Psoas muscle (tissue), 8 donors: ENCODE results near the gene PSEN2. TPM values are rescaled to one million over a fixed set of nuclear protein-coding genes. Genes with fewer than 3 reads are reported as not detected.

Experiments
- ATAC-seq, 4 donors: fragments of 200-7000 bp; cut with Tn5 transposase; one replicate each; pipeline ENCODE4 v1.9.1; 2020; ENCODE audit warnings: moderate library complexity in 3 of 4, mild to moderate bottlenecking in 2 of 4
- DNase-seq, 2 donors: peaks; one replicate each; pipeline ENCODE4 v3.0.0-alpha.2; 2020
- H3K27ac ChIP-seq: fragments of 200-600 bp; one replicate; pipeline ENCODE4 v1.8.0; 2022
- H3K27me3 ChIP-seq, 3 donors: fragments of 200-600 bp in 1 of 3; one replicate each; pipeline versions ENCODE4 v1.6.1 to v1.8.0; 2013 to 2022; ENCODE audit warnings: low read length in 2 of 3, mild to moderate bottlenecking in 2 of 3, moderate library complexity in 1 of 3; ENCODE audit not compliant: insufficient read depth in 3 of 3
- H3K36me3 ChIP-seq, 2 donors: fragments of 200-600 bp in 1 of 2; one replicate each; pipeline versions ENCODE4 v1.6.1 to v1.8.0; 2013 to 2022; ENCODE audit warnings: low read depth in 1 of 2, mild to moderate bottlenecking in 1 of 2, moderate library complexity in 1 of 2; ENCODE audit not compliant: insufficient read depth in 1 of 2
- H3K4me1 ChIP-seq: fragments of 200-600 bp; one replicate; pipeline ENCODE4 v1.8.0; 2022
- H3K4me3 ChIP-seq: fragments of 200-600 bp; one replicate; pipeline ENCODE4 v1.8.0; 2022; ENCODE audit warnings: mild to moderate bottlenecking
- H3K9me3 ChIP-seq: fragments of 200-600 bp; one replicate; pipeline ENCODE4 v1.8.0; 2022
- CTCF ChIP-seq: fragments of 200-600 bp; IDR thresholded peaks from one replicate; pipeline ENCODE4 v1.8.0; 2022; ENCODE audit warnings: antibody characterized with exemption
- WGBS, 3 donors: extraction: QIAGEN DNeasy Blood & Tissue Kit; methylation state at CpG; one replicate each; pipeline versions ENCODE4 v1.1.6 to v1.1.7; 2013; 5-methylcytosine and 5-hydroxymethylcytosine counted together
- intact Hi-C, 2 donors: fragments of 100-400 bp; cut with DNase I; formaldehyde crosslinking; loops; one replicate each; pipeline versions ENCODE4 v1.11.0 to v1.14.2; 2022
- polyA plus RNA-seq, 3 donors: library from polyadenylated mRNA; stranded (reverse); fragments of 200-250 nt; gene quantifications; one replicate each; pipeline ENCODE4 v1.2.3, GENCODE V29; 2013
- total RNA-seq, 4 donors: library from RNA; stranded (reverse); fragmentation: NEBNext Ultra II Directional in 2 of 4; extraction: Animal tissue kit (Norgen Biotek cat#: 25700) in 2 of 4; gene quantifications; one replicate each; pipeline versions ENCODE4 v1.2.1 to v1.2.4, GENCODE V29; 2021 to 2023
- donor health status: healthy with polysubstance abuse.
- donor health status: DM: no; HTN: no; CAD: no; lungs with moderate emphysema.
- donor health status: Bipolar disorder and iron deficiency.
- donor health status: healthy.
- donor health status: DM: yes; HTN: yes; CAD: no.
- donor health status: DM: no; HTN: no; CAD: no.
- donor health status: DM: no; HTN: no; CAD: no.
- donor health status: DM: yes; HTN: yes; CAD: no.

PSEN2 gene
- total and polyA plus RNA-seq, 7 donors, result 15.5 to 31.5 (median 26.9) TPM

DNA sequence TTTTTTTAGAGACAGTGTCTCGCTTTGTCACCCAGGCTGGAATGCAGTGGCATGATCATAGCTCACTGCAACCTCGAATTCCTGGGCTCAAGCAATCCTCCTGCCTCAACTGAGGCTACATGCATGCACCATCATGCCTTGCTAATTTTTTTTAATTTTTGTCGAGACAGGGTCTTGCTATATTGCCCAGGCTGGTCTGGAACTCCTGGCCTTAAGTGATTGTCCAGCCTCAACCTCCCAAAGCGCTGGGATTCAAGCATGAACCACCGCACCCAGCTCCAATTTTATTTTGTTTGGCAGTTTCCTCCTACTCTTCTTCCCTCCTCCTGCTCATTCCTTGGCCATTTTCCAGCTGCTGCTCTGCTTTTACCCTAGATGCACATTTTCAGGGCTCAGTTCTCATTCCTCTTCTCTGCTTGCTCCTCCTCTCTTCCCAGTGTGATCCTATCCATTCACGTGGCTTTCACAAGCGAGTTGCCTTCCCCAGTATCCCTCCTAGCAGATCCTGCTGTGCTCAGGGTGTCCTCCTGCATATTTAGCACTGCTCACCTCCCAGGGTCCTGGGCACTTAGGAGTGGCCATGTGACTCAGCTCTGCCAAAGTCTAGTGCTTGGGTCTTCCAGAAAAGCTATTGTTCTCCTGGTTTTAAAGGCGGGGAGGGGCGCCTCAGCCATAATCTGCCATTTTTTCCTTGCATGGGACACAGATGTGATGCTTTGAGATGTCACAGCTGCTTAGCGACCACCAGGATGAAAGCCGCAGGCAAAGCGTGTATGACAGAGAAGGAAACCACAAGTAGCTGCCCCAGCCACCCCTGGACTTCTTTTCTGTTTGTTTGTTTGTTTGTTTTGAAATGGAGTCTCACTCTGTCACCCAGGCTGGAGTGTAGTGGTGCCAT lies 33.7 kb downstream of the PSEN2 start:
- DNase-seq, result no peak
- no peak overlapping the region for H3K27ac ChIP-seq
- intact Hi-C loops, result no loop called here
- WGBS, 3 donors, result 77 to 82% (median 79%) methylated on average over 12 of the region's 12 CpGs
- no peak for TF ChIP-seq CTCF
- no peaks in the 10 kb centered on the region for H3K27me3 ChIP-seq
- peaks cover 0 to 38% of the 10 kb centered on the region in 2 donors for H3K36me3 ChIP-seq
- H3K4me3 ChIP-seq, result no peak overlapping the region
- peak in 1 of 4 donors; percentile 22 for ATAC-seq
- H3K9me3 ChIP-seq, result no peaks in the 10 kb centered on the region
- H3K4me1 ChIP-seq, result peaks cover 4% of the 10 kb centered on the region

- WGBS, 3 donors, result 27 to 58% (median 29%) methylated on average over 3 of the region's 3 CpGs
- no peak overlapping the region for H3K4me3 ChIP-seq
- peaks cover 0 to 36% of the 10 kb centered on the region in 2 donors for H3K36me3 ChIP-seq
- H3K27me3 ChIP-seq, result no peaks in the 10 kb centered on the region
- H3K27ac ChIP-seq, result no peak overlapping the region
- intact Hi-C loops, result no loop called here
- H3K9me3 ChIP-seq, result no peaks in the 10 kb centered on the region
- TF ChIP-seq CTCF, result no peak
- peak in 3 of 4 donors; percentile 41 to 68 (median 61) for ATAC-seq
- peaks cover 4% of the 10 kb centered on the region for H3K4me1 ChIP-seq
- no peak for DNase-seq
Measured at GRCh38 chr1:226904772-226905171, 34.4 kb downstream of the PSEN2 start.

GRCh38 chr1:226908419-226908818 lies 38.0 kb downstream of the PSEN2 start:
- 88 to 96% (median 94%) methylated on average over 10 of the region's 10 CpGs for WGBS, 3 donors
- H3K36me3 ChIP-seq, result peaks cover 0 to 20% of the 10 kb centered on the region in 2 donors
- no peaks in the 10 kb centered on the region for H3K9me3 ChIP-seq
- intact Hi-C loops, result no loop called here
- no peak overlapping the region for H3K27ac ChIP-seq
- no peak overlapping the region for H3K4me3 ChIP-seq
- no peak for ATAC-seq
- no peaks in the 10 kb centered on the region for H3K27me3 ChIP-seq
- peaks cover 8% of the 10 kb centered on the region for H3K4me1 ChIP-seq
- DNase-seq, result no peak
- TF ChIP-seq CTCF, result no peak

- DNase-seq (no peak), ATAC-seq (no peak)
- Histone ChIP-seq H3K4me1 (peaks cover 7% of the 10 kb centered on the region), H3K27ac (no peak overlapping the region), H3K9me3 (no peaks in the 10 kb centered on the region), H3K36me3 (peaks cover 0 to 19% of the 10 kb centered on the region in 2 donors), H3K4me3 (no peak overlapping the region), H3K27me3 (no peaks in the 10 kb centered on the region)
- 38 to 100% (median 100%) methylated on average over 1 of the region's 1 CpG for WGBS, 3 donors
- intact Hi-C loops, result no loop called here
- TF ChIP-seq CTCF, result no peak
Measured at GRCh38 chr1:226908913-226909312, 38.5 kb downstream of the PSEN2 start.
